HFFc6 (cell line): ENCODE data around the gene VENTX. TPM values are rescaled to one million over a fixed set of nuclear protein-coding genes. Genes with fewer than 3 reads are reported as not detected.

ENCODE experiments used
- DNase-seq: peaks from one replicate; pipeline ENCODE4 v3.0.0-alpha.2; 2018
- H3K27ac Mint-ChIP-seq: 2 replicates; pipeline ENCODE4 v1.8.0; 2020; ENCODE audit warnings: mild to moderate bottlenecking, mixed read lengths
- H3K27me3 Mint-ChIP-seq: 2 replicates; pipeline ENCODE4 v1.8.0; 2021; ENCODE audit warnings: mild to moderate bottlenecking, moderate library complexity, mixed read lengths; ENCODE audit not compliant: insufficient read depth
- H3K36me3 Mint-ChIP-seq: 2 replicates; pipeline ENCODE4 v1.8.0; 2021; ENCODE audit warnings: low read depth, mixed read lengths
- H3K4me1 Mint-ChIP-seq: 2 replicates; pipeline ENCODE4 v1.8.0; 2020; ENCODE audit warnings: low read depth, mixed read lengths
- H3K4me3 Mint-ChIP-seq: 2 replicates; pipeline ENCODE4 v1.8.0; 2020; ENCODE audit warnings: mild to moderate bottlenecking, moderate library complexity, mixed read lengths
- H3K9me3 Mint-ChIP-seq: 2 replicates; pipeline ENCODE4 v1.8.0; 2020; ENCODE audit warnings: mild to moderate bottlenecking, mixed read lengths
- CTCF ChIP-seq: fragments of 200-600 bp; sonication (generic); IDR thresholded peaks from 2 replicates; pipeline ENCODE4 v1.5.0; 2021; ENCODE audit warnings: antibody characterized with exemption, mild to moderate bottlenecking
- total RNA-seq, 6 experiments: library from RNA; stranded (reverse); fragmentation: NEBNext Ultra II Directional; extraction: Animal tissue kit (Norgen Biotek cat#: 25700); gene quantifications; 2 replicates in 1 of 6; 3 replicates in 5 of 6; pipeline ENCODE4 v1.2.3, GENCODE V29; 2021

Gene VENTX
- total RNA-seq, 6 experiments from 2014 or later = not detected

- no peaks in the 10 kb centered on the region for H3K4me1 Mint-ChIP-seq
- H3K4me3 Mint-ChIP-seq = no peak overlapping the region
- no peaks in the 10 kb centered on the region for H3K36me3 Mint-ChIP-seq
- peaks cover 19% of the 10 kb centered on the region; the same call in 1 of the 2 replicates for H3K9me3 Mint-ChIP-seq
- H3K27ac Mint-ChIP-seq = no peak overlapping the region
- H3K27me3 Mint-ChIP-seq = peaks cover 4% of the 10 kb centered on the region
- no peak for DNase-seq
- TF ChIP-seq CTCF = no peak
These were observed 22.9 kb upstream of the VENTX start for GRCh38 chr10:133214468-133215410.

DNA sequence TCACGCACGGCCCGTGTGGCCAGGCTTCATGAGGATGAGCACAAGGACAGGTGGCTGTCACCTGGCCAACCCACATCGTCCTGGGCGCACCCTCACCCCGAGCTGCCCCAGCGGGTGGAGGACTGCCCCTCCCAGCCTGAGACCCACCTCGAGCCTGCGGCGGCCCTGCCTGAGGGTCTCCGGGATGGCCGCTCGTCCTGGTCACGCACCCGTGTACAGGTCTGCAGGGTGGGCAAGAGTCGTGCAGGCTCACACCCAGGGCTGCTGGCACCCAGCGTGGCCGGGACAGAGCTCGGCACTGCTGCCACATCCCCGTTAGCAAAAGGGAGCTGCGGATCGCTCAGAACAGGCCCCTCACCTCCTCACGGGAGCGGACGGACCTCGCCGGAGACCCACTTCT lies 22.1 kb upstream of the VENTX start:
- H3K4me1 Mint-ChIP-seq = no peaks in the 10 kb centered on the region
- H3K9me3 Mint-ChIP-seq = peaks cover 19% of the 10 kb centered on the region; the same call in 1 of the 2 replicates
- H3K4me3 Mint-ChIP-seq = no peak overlapping the region
- peaks cover 4% of the 10 kb centered on the region for H3K27me3 Mint-ChIP-seq
- no peak overlapping the region for H3K27ac Mint-ChIP-seq
- no peak for DNase-seq
- TF ChIP-seq CTCF = no peak
- no peaks in the 10 kb centered on the region for H3K36me3 Mint-ChIP-seq

DNA sequence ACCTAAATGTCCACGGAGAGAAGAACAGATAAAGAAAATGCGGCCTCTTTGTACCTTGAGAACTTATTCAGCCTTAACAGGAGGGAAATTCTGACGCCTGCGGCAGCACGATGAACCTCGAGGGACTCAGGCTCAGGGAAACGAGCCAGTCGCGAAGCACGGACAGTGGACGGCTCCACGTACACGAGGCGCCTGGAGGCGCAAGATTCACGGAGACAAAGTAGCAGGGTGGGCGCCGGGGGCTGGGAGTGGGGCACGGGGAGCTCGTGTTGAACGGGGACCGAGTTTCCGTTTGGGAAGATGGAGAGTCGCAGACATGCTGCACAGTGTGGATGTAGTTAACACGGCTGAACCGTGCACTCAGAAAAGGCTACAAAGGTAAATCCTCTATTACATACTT lies 20.9 kb upstream of the VENTX start:
- Mint-ChIP-seq H3K9me3 (peaks cover 23% of the 10 kb centered on the region; the same call in 1 of the 2 replicates), H3K4me3 (no peak overlapping the region), H3K4me1 (no peaks in the 10 kb centered on the region), H3K27me3 (peaks cover 4% of the 10 kb centered on the region), H3K36me3 (no peaks in the 10 kb centered on the region), H3K27ac (no peak overlapping the region)
- DNase-seq = no peak
- no peak for TF ChIP-seq CTCF

GRCh38 chr10:133217800-133218589 lies 19.7 kb upstream of the VENTX start:
- Mint-ChIP-seq H3K9me3 (peaks cover 18% of the 10 kb centered on the region; the same call in 1 of the 2 replicates), H3K36me3 (no peaks in the 10 kb centered on the region), H3K4me3 (no peak overlapping the region), H3K27ac (no peak overlapping the region), H3K4me1 (no peaks in the 10 kb centered on the region), H3K27me3 (peaks cover 2% of the 10 kb centered on the region)
- DNase-seq = no peak
- no peak for TF ChIP-seq CTCF

DNA sequence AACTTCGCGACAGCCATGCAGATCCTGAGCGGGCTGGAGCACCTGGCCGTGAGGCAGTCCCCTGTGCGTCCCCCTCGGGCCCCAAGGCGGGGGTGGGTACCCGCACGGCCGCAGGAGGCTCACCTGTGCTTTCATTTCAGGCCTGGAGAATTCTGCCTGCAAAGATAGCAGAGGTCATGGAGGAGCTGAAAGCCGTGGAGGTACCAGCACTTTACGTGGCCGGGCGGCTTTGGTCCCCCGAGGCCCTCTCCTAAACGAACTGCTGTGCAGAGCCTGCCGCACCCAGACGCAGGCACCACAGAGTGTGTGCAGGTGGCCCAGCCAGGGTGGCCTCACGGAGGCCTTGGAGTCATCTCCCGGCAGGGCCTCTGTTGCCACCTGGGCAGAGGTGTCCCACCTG lies 18.8 kb upstream of the VENTX start:
- Mint-ChIP-seq H3K27me3 (peaks cover 2% of the 10 kb centered on the region), H3K4me1 (no peaks in the 10 kb centered on the region)

More for the DNA sequence above, 18.8 kb upstream of the VENTX start:
- DNase-seq = no peak
- H3K27ac Mint-ChIP-seq = no peak overlapping the region
- no peak for TF ChIP-seq CTCF
- no peaks in the 10 kb centered on the region for H3K36me3 Mint-ChIP-seq
- peaks cover 18% of the 10 kb centered on the region; the same call in 1 of the 2 replicates for H3K9me3 Mint-ChIP-seq
- no peak overlapping the region for H3K4me3 Mint-ChIP-seq
